BJ (cell line): ENCODE data around the gene NEIL3. TPM values are rescaled to one million over a fixed set of nuclear protein-coding genes. Genes with fewer than 3 reads are reported as not detected.

ENCODE experiments used
- CTCF ChIA-PET: fragments of 350-600 bp; formaldehyde crosslinking; extraction: SDS; loops from one replicate; lab custom pipeline; 2021; ENCODE audit warnings: antibody characterized with exemption, inconsistent platforms; lab: Yijun Ruan, JAX
- POLR2A ChIA-PET: fragments of 300-600 bp; sonication (Branson Sonifier 250); formaldehyde crosslinking; extraction: SDS; loops from one replicate; lab custom pipeline; 2021; ENCODE audit warnings: antibody characterized with exemption; lab: Charles Lee
- DNase-seq: peaks from one replicate; pipeline ENCODE4 v3.0.0-alpha.2; 2011; ENCODE audit warnings: low read depth
- H3K27me3 ChIP-seq: 2 replicates; pipeline ENCODE4 v1.6.0; 2011; ENCODE audit warnings: low read length; ENCODE audit not compliant: control insufficient read depth, insufficient read depth
- H3K36me3 ChIP-seq: 2 replicates; pipeline ENCODE4 v1.5.1; 2011; ENCODE audit warnings: low read length; ENCODE audit not compliant: control insufficient read depth, insufficient read depth
- H3K4me3 ChIP-seq: 2 replicates; pipeline ENCODE4 v1.5.1; 2011; ENCODE audit warnings: low read depth, mild to moderate bottlenecking, control low read depth, low read length
- polyA plus RNA-seq: library from polyadenylated mRNA; depleted of rRNA; stranded (reverse); fragments of >200 nt; gene quantifications from 2 replicates; pipeline ENCODE4 v1.2.3, GENCODE V29; 2011
- TF ChIP-seq, protein P1 (sequence below): IDR thresholded peaks from 2 replicates; pipeline ENCODE4 v1.5.1; 2011; ENCODE audit warnings: low read depth, mild to moderate bottlenecking, control low read depth, inconsistent platforms, low read length, moderate library complexity; ENCODE audit not compliant: insufficient read depth

Gene NEIL3
- polyA plus RNA-seq, 1 experiment, result 3.6 TPM

- Histone ChIP-seq H3K4me3 (no peak overlapping the region), H3K36me3 (no peaks in the 10 kb centered on the region), H3K27me3 (no peaks in the 10 kb centered on the region)
- TF ChIP-seq, protein P1, sequence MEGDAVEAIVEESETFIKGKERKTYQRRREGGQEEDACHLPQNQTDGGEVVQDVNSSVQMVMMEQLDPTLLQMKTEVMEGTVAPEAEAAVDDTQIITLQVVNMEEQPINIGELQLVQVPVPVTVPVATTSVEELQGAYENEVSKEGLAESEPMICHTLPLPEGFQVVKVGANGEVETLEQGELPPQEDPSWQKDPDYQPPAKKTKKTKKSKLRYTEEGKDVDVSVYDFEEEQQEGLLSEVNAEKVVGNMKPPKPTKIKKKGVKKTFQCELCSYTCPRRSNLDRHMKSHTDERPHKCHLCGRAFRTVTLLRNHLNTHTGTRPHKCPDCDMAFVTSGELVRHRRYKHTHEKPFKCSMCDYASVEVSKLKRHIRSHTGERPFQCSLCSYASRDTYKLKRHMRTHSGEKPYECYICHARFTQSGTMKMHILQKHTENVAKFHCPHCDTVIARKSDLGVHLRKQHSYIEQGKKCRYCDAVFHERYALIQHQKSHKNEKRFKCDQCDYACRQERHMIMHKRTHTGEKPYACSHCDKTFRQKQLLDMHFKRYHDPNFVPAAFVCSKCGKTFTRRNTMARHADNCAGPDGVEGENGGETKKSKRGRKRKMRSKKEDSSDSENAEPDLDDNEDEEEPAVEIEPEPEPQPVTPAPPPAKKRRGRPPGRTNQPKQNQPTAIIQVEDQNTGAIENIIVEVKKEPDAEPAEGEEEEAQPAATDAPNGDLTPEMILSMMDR, result no peak
- no peak for DNase-seq
- CTCF ChIA-PET, result interaction anchor here (1.2 kb wide), 1 partner anchor 8 kb away, joined by 5 read pairs; no protein-coding TSS in a partner anchor
- POLR2A ChIA-PET, result no interaction called here
Observed at GRCh38 chr4:177288335-177288734, 21.3 kb upstream of the NEIL3 start.

- DNase-seq, result no peak
- H3K36me3 ChIP-seq, result no peaks in the 10 kb centered on the region
- TF ChIP-seq, protein P1, result no peak
- H3K27me3 ChIP-seq, result no peaks in the 10 kb centered on the region
- H3K4me3 ChIP-seq, result no peak overlapping the region
- POLR2A ChIA-PET, result no interaction called here
- CTCF ChIA-PET, result interaction anchor here (0.7 kb wide), 1 partner anchor 10 kb away, joined by 3 read pairs; no protein-coding TSS in a partner anchor
Observed at GRCh38 chr4:177290780-177291179, 18.9 kb upstream of the NEIL3 start.

GRCh38 chr4:177292171-177292570 is 17.5 kb upstream of the NEIL3 start:
- no peak overlapping the region for H3K4me3 ChIP-seq
- POLR2A ChIA-PET, result no interaction called here
- no peaks in the 10 kb centered on the region for H3K27me3 ChIP-seq
- TF ChIP-seq, protein P1, result no peak
- no peak for DNase-seq
- H3K36me3 ChIP-seq, result no peaks in the 10 kb centered on the region
- CTCF ChIA-PET, result interaction anchor here (1.3 kb wide), 1 partner anchor 10 kb away, joined by 3 read pairs; no protein-coding TSS in a partner anchor

GRCh38 chr4:177293208-177294033 is 16.3 kb upstream of the NEIL3 start:
- ChIA-PET POLR2A (interaction anchor here (0.6 kb wide), 1 partner anchor 168 kb away, joined by 4 read pairs; no protein-coding TSS in a partner anchor), CTCF (no interaction called here)
- no peak for DNase-seq

More at GRCh38 chr4:177293208-177294033, 16.3 kb upstream of the NEIL3 start:
- TF ChIP-seq, protein P1, result no peak
- H3K4me3 ChIP-seq, result no peak overlapping the region
- no peaks in the 10 kb centered on the region for H3K36me3 ChIP-seq
- no peaks in the 10 kb centered on the region for H3K27me3 ChIP-seq
